ENCODE measurements around the gene KLRG1.

DNA sequence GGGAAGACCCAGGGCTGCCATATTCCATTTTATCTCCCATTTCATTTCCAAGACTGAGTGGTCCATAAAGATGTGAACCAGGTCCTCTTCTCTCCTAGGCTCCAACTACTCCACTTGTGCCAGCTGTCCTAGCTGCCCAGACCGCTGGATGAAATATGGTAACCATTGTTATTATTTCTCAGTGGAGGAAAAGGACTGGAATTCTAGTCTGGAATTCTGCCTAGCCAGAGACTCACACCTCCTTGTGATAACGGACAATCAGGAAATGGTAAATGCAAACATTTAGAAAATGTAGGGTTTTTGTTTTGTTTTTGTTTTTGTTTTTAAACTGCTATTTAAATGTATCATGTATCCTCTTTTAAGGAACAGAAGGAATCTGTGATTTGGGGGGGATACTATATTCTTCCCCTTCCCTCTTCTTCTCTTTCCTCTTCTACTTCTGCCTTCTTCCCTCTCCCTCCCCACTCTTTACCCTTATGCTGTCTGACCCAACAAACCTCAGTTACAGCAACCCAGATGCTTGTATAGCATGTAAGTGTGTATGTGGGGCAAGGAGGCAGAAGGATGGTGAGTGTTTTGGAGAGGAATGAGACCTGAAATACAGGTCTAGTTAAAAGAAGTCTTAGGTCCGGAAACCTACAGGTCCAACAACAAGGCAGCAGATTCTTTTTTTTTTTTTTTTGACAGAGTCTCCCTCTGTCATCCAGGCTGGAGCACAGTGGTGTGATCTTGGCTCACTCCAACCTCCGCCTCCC lies 5.9 kb downstream of the KLRG1 start:
- TF ChIP-seq CTCF (IDR thresholded peaks at IDR 0.05) (no peak), POLR2A (IDR thresholded peaks at IDR 0.05) (no peak)
